HepG2 (cell line): Measurements from ENCODE around the gene ATP2B3. TPM values are rescaled to one million over a fixed set of nuclear protein-coding genes. Genes with fewer than 3 reads are reported as not detected.

Experiments used
- FOXA3 ChIP-seq: IDR thresholded peaks from 2 replicates; pipeline ENCODE4 v1.6.1; 2016; ENCODE audit warnings: missing genetic modification reagents, missing compliant biosample characterization
- KLF16 ChIP-seq, 2 experiments: sonication (generic) in 1 of 2; formaldehyde crosslinking in 1 of 2; IDR thresholded peaks; 2 replicates each; pipeline versions ENCODE4 v1.6.1 to v1.8.0; 2016 to 2023; ENCODE audit warnings: missing genetic modification reagents in 2 of 2, missing compliant biosample characterization in 1 of 2
- NCOA2 ChIP-seq: sonication (generic); formaldehyde crosslinking; IDR thresholded peaks from 2 replicates; pipeline ENCODE4 v1.8.0; 2022; ENCODE audit warnings: inconsistent platforms
- SP5 ChIP-seq: IDR thresholded peaks from 2 replicates; pipeline ENCODE4 v1.6.1; 2016; ENCODE audit warnings: low read depth, borderline replicate concordance
- TMF1 ChIP-seq: sonication (generic); formaldehyde crosslinking; IDR thresholded peaks from 2 replicates; pipeline ENCODE4 v1.8.1; 2022; ENCODE audit warnings: low read depth, missing genetic modification reagents
- ZNF121 ChIP-seq: sonication (generic); formaldehyde crosslinking; IDR thresholded peaks from 2 replicates; pipeline ENCODE4 v1.5.0; 2020; ENCODE audit warnings: mild to moderate bottlenecking, missing genetic modification reagents
- ZNF180 ChIP-seq: sonication (generic); formaldehyde crosslinking; IDR thresholded peaks from 2 replicates; pipeline ENCODE4 v1.4.0; 2020; ENCODE audit warnings: low read depth, missing genetic modification reagents, borderline replicate concordance
- ZNF235 ChIP-seq: sonication (generic); formaldehyde crosslinking; IDR thresholded peaks from 2 replicates; pipeline ENCODE4 v1.8.1; 2023; ENCODE audit warnings: mild to moderate bottlenecking, missing genetic modification reagents, borderline replicate concordance
- ZNF547 ChIP-seq: sonication (generic); formaldehyde crosslinking; IDR thresholded peaks from 2 replicates; pipeline ENCODE4 v1.5.1; 2020; ENCODE audit warnings: mild to moderate bottlenecking, missing genetic modification reagents
- ZNF839 ChIP-seq: sonication (generic); formaldehyde crosslinking; IDR thresholded peaks from 2 replicates; pipeline ENCODE4 v1.4.0; 2020; ENCODE audit warnings: missing genetic modification reagents, mild to moderate bottlenecking, borderline replicate concordance
- polyA plus RNA-seq, 8 experiments: library from polyadenylated mRNA; depleted of rRNA in 3 of 8; stranded (reverse) in 7 of 8; unstranded in 1 of 8; fragments of >200 nt; fragmentation: Illumina TruSeq in 4 of 8; extraction: Trizol in 4 of 8; gene quantifications; 2 replicates each; pipeline versions ENCODE4 v1.2.1 to v1.2.3, GENCODE V29; 2011 to 2016; ENCODE audit warnings: low read depth in 4 of 8, missing spikeins in 1 of 8, mixed read lengths in 1 of 8; ENCODE audit not compliant: insufficient read depth in 1 of 8
- total RNA-seq, 5 experiments: library from RNA; depleted of rRNA; stranded (reverse); fragments of >200 nt; fragmentation: Illumina TruSeq; extraction: Trizol; gene quantifications; 2 replicates each; pipeline ENCODE4 v1.2.3, GENCODE V29; 2016; ENCODE audit warnings: low read depth in 1 of 5
- TF ChIP-seq, protein P1 (sequence below): sonication (generic); formaldehyde crosslinking; conservative IDR thresholded peaks from 2 replicates; pipeline ENCODE4 v1.5.0; 2020; ENCODE audit warnings: missing genetic modification reagents
- TF ChIP-seq, protein P2 (sequence below): sonication (generic); formaldehyde crosslinking; IDR thresholded peaks from 2 replicates; pipeline ENCODE4 v1.5.0; 2020; ENCODE audit warnings: missing genetic modification reagents, mild to moderate bottlenecking, borderline replicate concordance
- TF ChIP-seq, protein P3 (sequence below): sonication (generic); formaldehyde crosslinking; IDR thresholded peaks from 2 replicates; pipeline ENCODE4 v1.4.0; 2020; ENCODE audit warnings: missing genetic modification reagents, mild to moderate bottlenecking, borderline replicate concordance
- TF ChIP-seq, protein P4 (sequence below): IDR thresholded peaks from 2 replicates; pipeline ENCODE4 v1.6.1; 2016; ENCODE audit warnings: missing compliant biosample characterization, missing genetic modification reagents, borderline replicate concordance
- TF ChIP-seq, protein P5 (sequence below): sonication (generic); formaldehyde crosslinking; IDR thresholded peaks from 2 replicates; pipeline ENCODE4 v1.4.0; 2020; ENCODE audit warnings: mild to moderate bottlenecking, missing genetic modification reagents, borderline replicate concordance
- TF ChIP-seq, protein P6 (sequence below): sonication (generic); formaldehyde crosslinking; IDR thresholded peaks from 2 replicates; pipeline ENCODE4 v1.8.1; 2023; ENCODE audit warnings: mild to moderate bottlenecking, missing genetic modification reagents, borderline replicate concordance

Gene ATP2B3
- total and polyA plus RNA-seq, 2 of the 13 experiments (the other 11 are each of a cell fraction or from before 2014, with no cell fraction given) = not detected

DNA sequence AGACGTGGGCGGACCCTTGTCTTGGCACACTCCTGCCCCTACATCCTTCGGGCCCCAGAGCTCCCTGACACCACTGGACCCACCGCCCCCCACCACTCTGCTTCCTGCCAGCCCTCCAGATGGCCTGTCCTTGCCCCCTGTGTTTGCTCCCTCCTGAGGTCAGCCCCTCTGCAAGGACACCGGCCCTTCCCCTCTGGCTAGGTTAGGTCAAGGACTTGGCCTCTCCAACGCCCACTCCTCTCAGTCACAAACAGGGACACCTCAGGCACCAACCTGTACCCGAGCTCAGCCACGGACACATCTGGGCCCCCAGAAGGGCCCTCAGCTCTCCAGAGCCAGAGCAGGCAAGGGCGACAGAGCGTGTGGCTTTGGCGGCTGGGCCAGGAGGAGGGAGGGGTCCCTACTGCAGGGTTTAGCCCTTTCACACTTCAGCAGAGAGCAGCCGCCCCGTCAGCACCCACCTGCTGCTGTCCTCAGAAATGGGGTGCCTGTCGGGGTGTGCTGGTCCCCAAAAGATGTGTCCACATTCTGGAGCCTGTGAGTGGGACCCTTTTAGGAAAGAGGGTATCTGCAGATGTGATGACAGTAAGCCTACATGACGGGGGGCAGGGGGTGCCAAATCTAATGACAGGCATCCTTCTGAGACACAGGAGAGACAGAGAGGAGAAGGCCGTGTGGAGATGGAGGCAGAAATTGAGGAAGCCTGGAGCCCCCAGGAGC is 106.0 kb downstream of the ATP2B3 start (continued):
- TF ChIP-seq, protein P1, sequence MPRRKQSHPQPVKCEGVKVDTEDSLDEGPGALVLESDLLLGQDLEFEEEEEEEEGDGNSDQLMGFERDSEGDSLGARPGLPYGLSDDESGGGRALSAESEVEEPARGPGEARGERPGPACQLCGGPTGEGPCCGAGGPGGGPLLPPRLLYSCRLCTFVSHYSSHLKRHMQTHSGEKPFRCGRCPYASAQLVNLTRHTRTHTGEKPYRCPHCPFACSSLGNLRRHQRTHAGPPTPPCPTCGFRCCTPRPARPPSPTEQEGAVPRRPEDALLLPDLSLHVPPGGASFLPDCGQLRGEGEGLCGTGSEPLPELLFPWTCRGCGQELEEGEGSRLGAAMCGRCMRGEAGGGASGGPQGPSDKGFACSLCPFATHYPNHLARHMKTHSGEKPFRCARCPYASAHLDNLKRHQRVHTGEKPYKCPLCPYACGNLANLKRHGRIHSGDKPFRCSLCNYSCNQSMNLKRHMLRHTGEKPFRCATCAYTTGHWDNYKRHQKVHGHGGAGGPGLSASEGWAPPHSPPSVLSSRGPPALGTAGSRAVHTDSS = no peak
- TF ChIP-seq SP5 (CRISPR knock-in tag) = peak; percentile 85
- TF ChIP-seq, protein P2, sequence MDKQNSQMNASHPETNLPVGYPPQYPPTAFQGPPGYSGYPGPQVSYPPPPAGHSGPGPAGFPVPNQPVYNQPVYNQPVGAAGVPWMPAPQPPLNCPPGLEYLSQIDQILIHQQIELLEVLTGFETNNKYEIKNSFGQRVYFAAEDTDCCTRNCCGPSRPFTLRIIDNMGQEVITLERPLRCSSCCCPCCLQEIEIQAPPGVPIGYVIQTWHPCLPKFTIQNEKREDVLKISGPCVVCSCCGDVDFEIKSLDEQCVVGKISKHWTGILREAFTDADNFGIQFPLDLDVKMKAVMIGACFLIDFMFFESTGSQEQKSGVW (CRISPR knock-in tag) = no peak
- no peak for TF ChIP-seq ZNF839 (CRISPR knock-in tag)
- TF ChIP-seq, protein P3, sequence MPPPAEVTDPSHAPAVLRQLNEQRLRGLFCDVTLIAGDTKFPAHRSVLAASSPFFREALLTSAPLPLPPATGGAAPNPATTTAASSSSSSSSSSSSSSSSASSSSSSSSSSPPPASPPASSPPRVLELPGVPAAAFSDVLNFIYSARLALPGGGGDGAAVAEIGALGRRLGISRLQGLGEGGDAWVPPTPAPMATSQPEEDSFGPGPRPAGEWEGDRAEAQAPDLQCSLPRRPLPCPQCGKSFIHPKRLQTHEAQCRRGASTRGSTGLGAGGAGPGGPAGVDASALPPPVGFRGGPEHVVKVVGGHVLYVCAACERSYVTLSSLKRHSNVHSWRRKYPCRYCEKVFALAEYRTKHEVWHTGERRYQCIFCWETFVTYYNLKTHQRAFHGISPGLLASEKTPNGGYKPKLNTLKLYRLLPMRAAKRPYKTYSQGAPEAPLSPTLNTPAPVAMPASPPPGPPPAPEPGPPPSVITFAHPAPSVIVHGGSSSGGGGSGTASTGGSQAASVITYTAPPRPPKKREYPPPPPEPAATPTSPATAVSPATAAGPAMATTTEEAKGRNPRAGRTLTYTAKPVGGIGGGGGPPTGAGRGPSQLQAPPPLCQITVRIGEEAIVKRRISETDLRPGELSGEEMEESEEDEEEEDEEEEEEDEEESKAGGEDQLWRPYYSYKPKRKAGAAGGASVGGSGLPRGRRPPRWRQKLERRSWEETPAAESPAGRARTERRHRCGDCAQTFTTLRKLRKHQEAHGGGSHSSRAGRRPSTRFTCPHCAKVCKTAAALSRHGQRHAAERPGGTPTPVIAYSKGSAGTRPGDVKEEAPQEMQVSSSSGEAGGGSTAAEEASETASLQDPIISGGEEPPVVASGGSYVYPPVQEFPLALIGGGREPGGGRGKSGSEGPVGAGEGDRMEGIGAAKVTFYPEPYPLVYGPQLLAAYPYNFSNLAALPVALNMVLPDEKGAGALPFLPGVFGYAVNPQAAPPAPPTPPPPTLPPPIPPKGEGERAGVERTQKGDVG = no peak
- TF ChIP-seq ZNF121 (CRISPR knock-in tag) = no peak; the same call in 1 of the 2 replicates
- no peak for TF ChIP-seq ZNF180 (CRISPR knock-in tag)
- TF ChIP-seq, protein P4, sequence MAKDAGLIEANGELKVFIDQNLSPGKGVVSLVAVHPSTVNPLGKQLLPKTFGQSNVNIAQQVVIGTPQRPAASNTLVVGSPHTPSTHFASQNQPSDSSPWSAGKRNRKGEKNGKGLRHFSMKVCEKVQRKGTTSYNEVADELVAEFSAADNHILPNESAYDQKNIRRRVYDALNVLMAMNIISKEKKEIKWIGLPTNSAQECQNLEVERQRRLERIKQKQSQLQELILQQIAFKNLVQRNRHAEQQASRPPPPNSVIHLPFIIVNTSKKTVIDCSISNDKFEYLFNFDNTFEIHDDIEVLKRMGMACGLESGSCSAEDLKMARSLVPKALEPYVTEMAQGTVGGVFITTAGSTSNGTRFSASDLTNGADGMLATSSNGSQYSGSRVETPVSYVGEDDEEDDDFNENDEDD (CRISPR knock-in tag) = no peak
- TF ChIP-seq TMF1 = no peak
- no peak for TF ChIP-seq ZNF547
- no peak for TF ChIP-seq ZNF235 (CRISPR knock-in tag)
- peak; percentile 94 for TF ChIP-seq NCOA2 (CRISPR knock-in tag)
- TF ChIP-seq, protein P5, sequence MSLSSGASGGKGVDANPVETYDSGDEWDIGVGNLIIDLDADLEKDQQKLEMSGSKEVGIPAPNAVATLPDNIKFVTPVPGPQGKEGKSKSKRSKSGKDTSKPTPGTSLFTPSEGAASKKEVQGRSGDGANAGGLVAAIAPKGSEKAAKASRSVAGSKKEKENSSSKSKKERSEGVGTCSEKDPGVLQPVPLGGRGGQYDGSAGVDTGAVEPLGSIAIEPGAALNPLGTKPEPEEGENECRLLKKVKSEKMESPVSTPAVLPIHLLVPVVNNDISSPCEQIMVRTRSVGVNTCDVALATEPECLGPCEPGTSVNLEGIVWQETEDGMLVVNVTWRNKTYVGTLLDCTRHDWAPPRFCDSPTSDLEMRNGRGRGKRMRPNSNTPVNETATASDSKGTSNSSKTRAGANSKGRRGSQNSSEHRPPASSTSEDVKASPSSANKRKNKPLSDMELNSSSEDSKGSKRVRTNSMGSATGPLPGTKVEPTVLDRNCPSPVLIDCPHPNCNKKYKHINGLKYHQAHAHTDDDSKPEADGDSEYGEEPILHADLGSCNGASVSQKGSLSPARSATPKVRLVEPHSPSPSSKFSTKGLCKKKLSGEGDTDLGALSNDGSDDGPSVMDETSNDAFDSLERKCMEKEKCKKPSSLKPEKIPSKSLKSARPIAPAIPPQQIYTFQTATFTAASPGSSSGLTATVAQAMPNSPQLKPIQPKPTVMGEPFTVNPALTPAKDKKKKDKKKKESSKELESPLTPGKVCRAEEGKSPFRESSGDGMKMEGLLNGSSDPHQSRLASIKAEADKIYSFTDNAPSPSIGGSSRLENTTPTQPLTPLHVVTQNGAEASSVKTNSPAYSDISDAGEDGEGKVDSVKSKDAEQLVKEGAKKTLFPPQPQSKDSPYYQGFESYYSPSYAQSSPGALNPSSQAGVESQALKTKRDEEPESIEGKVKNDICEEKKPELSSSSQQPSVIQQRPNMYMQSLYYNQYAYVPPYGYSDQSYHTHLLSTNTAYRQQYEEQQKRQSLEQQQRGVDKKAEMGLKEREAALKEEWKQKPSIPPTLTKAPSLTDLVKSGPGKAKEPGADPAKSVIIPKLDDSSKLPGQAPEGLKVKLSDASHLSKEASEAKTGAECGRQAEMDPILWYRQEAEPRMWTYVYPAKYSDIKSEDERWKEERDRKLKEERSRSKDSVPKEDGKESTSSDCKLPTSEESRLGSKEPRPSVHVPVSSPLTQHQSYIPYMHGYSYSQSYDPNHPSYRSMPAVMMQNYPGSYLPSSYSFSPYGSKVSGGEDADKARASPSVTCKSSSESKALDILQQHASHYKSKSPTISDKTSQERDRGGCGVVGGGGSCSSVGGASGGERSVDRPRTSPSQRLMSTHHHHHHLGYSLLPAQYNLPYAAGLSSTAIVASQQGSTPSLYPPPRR = peak; percentile 88; the same call in 1 of the 2 replicates
- TF ChIP-seq KLF16 (CRISPR knock-in tag; IDR thresholded peaks at IDR 0.05) = 0 out of 4 replicates have a peak, but pooled peaks of 1 of the 2 experiments have one; percentile 56
- TF ChIP-seq, protein P6, sequence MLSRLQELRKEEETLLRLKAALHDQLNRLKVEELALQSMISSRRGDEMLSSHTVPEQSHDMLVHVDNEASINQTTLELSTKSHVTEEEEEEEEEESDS (CRISPR knock-in tag) = no peak
- peak; percentile 58 for TF ChIP-seq FOXA3 (CRISPR knock-in tag)
